DND-41 (cell line): ENCODE data around the gene CENPU.

ENCODE experiments used
- ATAC-seq: fragments of 200-7000 bp; cut with Tn5 transposase; 3 replicates; pipeline ENCODE4 v1.9.1; 2021; ENCODE audit warnings: low read depth; ENCODE audit not compliant: insufficient read depth
- DNase-seq: peaks from one replicate; pipeline ENCODE4 v3.0.0-alpha.2; 2020
- H2AFZ ChIP-seq: 2 replicates; pipeline ENCODE4 v1.6.0; 2012; ENCODE audit warnings: low read depth, low read length
- H3K27ac ChIP-seq: 2 replicates; pipeline ENCODE4 v1.5.1; 2012; ENCODE audit warnings: low read length, inconsistent platforms
- H3K27me3 ChIP-seq: fragments of 200-600 bp; sonication (generic); 2 replicates; pipeline ENCODE4 v1.6.0; 2012; ENCODE audit warnings: low read length, mild to moderate bottlenecking, inconsistent platforms; ENCODE audit not compliant: insufficient read depth, poor library complexity
- H3K36me3 ChIP-seq: 2 replicates; pipeline ENCODE4 v1.5.1; 2012; ENCODE audit warnings: low read length, inconsistent platforms; ENCODE audit not compliant: insufficient read depth
- H3K4me1 ChIP-seq: 2 replicates; pipeline ENCODE4 v1.5.1; 2012; ENCODE audit warnings: mild to moderate bottlenecking, low read length; ENCODE audit not compliant: insufficient read depth
- H3K4me2 ChIP-seq: 2 replicates; pipeline ENCODE4 v1.6.0; 2012; ENCODE audit warnings: mild to moderate bottlenecking, moderate library complexity, low read length, inconsistent platforms; ENCODE audit not compliant: insufficient read depth
- H3K4me3 ChIP-seq, 2 experiments: fragments of 200-600 bp in 1 of 2; shearing (Covaris generic) in 1 of 2; 2 replicates each; pipeline ENCODE4 v1.5.1; 2012 to 2016; ENCODE audit warnings: inconsistent platforms in 2 of 2, low read length in 2 of 2, mild to moderate bottlenecking in 2 of 2, low read depth in 1 of 2, moderate library complexity in 1 of 2
- H3K79me2 ChIP-seq: 2 replicates; pipeline ENCODE4 v1.6.0; 2012; ENCODE audit warnings: low read length, inconsistent platforms; ENCODE audit not compliant: insufficient read depth
- H3K9ac ChIP-seq: 2 replicates; pipeline ENCODE4 v1.6.0; 2012; ENCODE audit warnings: low read depth, mild to moderate bottlenecking, inconsistent platforms, low read length, moderate library complexity
- H3K9me3 ChIP-seq: 2 replicates; pipeline ENCODE4 v1.5.1; 2012; ENCODE audit warnings: low read length, moderate library complexity, mild to moderate bottlenecking, inconsistent platforms; ENCODE audit not compliant: insufficient read depth, severe bottlenecking
- H4K20me1 ChIP-seq: 2 replicates; pipeline ENCODE4 v1.6.0; 2012; ENCODE audit warnings: low read length; ENCODE audit not compliant: insufficient read depth
- EZH2 ChIP-seq: IDR thresholded peaks from 3 replicates; pipeline ENCODE4 v1.6.1; 2012; ENCODE audit warnings: borderline replicate concordance, low read depth, mild to moderate bottlenecking, moderate library complexity, low read length, inconsistent platforms; ENCODE audit not compliant: severe bottlenecking
- TF ChIP-seq, protein P1 (sequence below): IDR thresholded peaks from 2 replicates; pipeline ENCODE4 v1.5.1; 2012; ENCODE audit warnings: borderline replicate concordance, low read length, moderate library complexity, mild to moderate bottlenecking; ENCODE audit not compliant: poor library complexity, severe bottlenecking; ENCODE audit errors: extremely low read depth

CENPU gene

DNA sequence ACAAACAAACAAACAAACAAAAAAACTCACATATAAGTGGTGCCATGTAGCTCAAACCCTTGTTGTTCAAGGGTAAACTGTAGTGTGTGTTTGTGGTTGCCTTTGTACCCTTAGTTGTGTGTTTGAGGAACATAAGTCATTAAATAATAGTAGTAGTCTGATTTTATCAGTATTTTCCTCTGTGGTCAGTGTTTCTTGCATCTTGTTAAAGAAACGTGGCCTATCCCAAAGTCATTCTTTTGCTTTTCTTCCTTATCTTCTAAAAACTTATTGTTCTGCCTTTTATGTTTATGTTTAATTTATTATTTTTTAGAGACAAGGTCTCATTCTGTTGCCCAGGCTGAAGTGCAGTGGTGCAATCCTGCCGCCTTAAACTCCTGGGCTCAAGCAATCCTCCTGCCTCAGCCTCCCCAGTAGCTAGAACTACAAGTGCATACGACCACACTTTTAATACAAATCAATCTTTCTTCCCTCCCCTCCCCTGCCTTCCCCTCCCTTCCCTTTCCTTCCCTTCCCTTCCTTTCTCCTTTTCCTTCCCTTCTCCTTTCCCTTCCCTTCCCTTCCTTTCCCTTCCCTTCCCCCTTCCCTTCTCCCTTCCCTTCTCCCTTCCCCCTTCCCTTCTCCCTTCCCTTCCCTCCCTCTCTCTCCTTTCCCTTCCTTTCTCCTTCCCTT, 57.9 kb downstream of the CENPU start:
- no peak overlapping the region for H3K9ac ChIP-seq
- H3K27ac ChIP-seq: no peak overlapping the region
- H3K27me3 ChIP-seq: no peaks in the 10 kb centered on the region
- no peaks in the 10 kb centered on the region for H3K4me1 ChIP-seq
- no peak for DNase-seq
- H2AFZ ChIP-seq: no peak overlapping the region
- ATAC-seq: no peak
- no peak overlapping the region for H3K4me2 ChIP-seq
- H4K20me1 ChIP-seq: no peaks in the 10 kb centered on the region
- H3K9me3 ChIP-seq: no peaks in the 10 kb centered on the region
- peaks cover 36% of the 10 kb centered on the region for H3K36me3 ChIP-seq
- TF ChIP-seq, protein P1, sequence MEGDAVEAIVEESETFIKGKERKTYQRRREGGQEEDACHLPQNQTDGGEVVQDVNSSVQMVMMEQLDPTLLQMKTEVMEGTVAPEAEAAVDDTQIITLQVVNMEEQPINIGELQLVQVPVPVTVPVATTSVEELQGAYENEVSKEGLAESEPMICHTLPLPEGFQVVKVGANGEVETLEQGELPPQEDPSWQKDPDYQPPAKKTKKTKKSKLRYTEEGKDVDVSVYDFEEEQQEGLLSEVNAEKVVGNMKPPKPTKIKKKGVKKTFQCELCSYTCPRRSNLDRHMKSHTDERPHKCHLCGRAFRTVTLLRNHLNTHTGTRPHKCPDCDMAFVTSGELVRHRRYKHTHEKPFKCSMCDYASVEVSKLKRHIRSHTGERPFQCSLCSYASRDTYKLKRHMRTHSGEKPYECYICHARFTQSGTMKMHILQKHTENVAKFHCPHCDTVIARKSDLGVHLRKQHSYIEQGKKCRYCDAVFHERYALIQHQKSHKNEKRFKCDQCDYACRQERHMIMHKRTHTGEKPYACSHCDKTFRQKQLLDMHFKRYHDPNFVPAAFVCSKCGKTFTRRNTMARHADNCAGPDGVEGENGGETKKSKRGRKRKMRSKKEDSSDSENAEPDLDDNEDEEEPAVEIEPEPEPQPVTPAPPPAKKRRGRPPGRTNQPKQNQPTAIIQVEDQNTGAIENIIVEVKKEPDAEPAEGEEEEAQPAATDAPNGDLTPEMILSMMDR: no peak
- TF ChIP-seq EZH2: no peak
- H3K79me2 ChIP-seq: no peaks in the 10 kb centered on the region
- no peak overlapping the region for H3K4me3 ChIP-seq

DNA sequence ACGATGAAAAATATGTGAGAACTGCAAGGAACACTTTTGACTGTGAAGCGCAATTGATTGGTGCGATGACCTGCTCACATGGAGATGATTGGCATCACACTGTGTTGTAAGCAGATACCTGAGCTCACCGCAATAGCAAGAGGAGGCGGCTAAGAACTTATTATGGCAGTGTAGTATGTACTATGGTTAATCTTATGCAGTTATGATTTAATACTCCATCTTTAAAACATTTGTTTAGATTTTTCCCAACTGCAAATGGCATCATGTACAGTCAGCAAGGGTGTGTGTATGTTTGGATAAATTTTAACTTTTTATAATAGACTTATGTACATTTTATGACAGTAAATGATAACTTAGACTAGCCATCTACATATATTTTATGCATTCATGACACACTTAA, 58.9 kb downstream of the CENPU start:
- ATAC-seq (no peak), DNase-seq (no peak)
- Histone ChIP-seq H3K9ac (no peak overlapping the region), H3K4me1 (no peaks in the 10 kb centered on the region), H3K79me2 (no peaks in the 10 kb centered on the region), H4K20me1 (no peaks in the 10 kb centered on the region), H3K4me3 (no peak overlapping the region), H3K27me3 (no peaks in the 10 kb centered on the region), H3K27ac (no peak overlapping the region), H3K4me2 (no peak overlapping the region), H2AFZ (no peak overlapping the region), H3K36me3 (peaks cover 39% of the 10 kb centered on the region), H3K9me3 (no peaks in the 10 kb centered on the region)
- TF ChIP-seq EZH2: no peak
- TF ChIP-seq, protein P1: no peak

DNA sequence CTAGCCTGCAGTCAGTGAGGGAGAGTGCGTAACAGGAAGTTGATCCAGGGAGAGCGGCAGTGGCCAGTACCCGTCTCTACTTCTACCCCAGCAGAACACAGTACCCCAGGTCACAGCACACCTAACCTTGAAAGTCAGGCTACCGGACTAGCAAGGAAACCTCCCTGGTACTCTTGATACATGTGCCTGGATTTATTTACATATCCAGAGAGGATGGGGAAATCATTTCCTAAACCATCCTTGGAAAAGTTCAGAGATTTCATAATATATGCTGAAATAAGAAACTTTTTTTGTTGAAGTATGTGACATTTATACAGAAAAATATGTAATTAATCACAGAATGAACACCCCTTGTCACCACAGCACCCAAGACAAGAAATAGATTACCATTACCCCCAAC, 59.9 kb downstream of the CENPU start:
- Histone ChIP-seq H3K4me3 (no peak overlapping the region), H3K36me3 (peaks cover 44% of the 10 kb centered on the region), H3K4me2 (no peak overlapping the region), H4K20me1 (no peaks in the 10 kb centered on the region), H3K9ac (no peak overlapping the region), H3K27me3 (no peaks in the 10 kb centered on the region), H3K27ac (no peak overlapping the region), H3K79me2 (no peaks in the 10 kb centered on the region), H2AFZ (no peak overlapping the region), H3K4me1 (no peaks in the 10 kb centered on the region), H3K9me3 (no peaks in the 10 kb centered on the region)
- ATAC-seq (no peak), DNase-seq (no peak)
- TF ChIP-seq EZH2: no peak
- TF ChIP-seq, protein P1: no peak
